HEK293 (cell line): Measurements from ENCODE around the gene GPR17.

Source experiments
- CTCF ChIA-PET: fragments of 350-600 bp; formaldehyde crosslinking; extraction: SDS; loops from one replicate; lab custom pipeline; 2021; ENCODE audit warnings: antibody characterized with exemption; lab: Yijun Ruan, JAX
- POLR2A ChIA-PET: fragments of 300-600 bp; formaldehyde crosslinking; extraction: SDS; loops from one replicate; lab custom pipeline; 2020; ENCODE audit warnings: antibody characterized with exemption, inconsistent platforms; lab: Yijun Ruan, JAX
- H3K27ac ChIP-seq: fragments of 200-500 bp; sonication (Bioruptor generic); 2 replicates; pipeline ENCODE4 v1.5.1; 2014; ENCODE audit warnings: low read depth, low read length, control low read depth, inconsistent platforms; ENCODE audit errors: extremely low read depth
- H3K36me3 ChIP-seq, 2 experiments: fragments of 200-500 bp in 1 of 2; sonication (Bioruptor generic) in 1 of 2; 1 replicate in 1 of 2; 2 replicates in 1 of 2; pipeline ENCODE4 v1.5.1; 2014 to 2017; ENCODE audit warnings: inconsistent platforms in 2 of 2, low read length in 2 of 2; ENCODE audit not compliant: control insufficient read depth in 2 of 2, insufficient read depth in 1 of 2
- H3K4me1 ChIP-seq: fragments of 200-500 bp; sonication (Bioruptor generic); 2 replicates; pipeline ENCODE4 v1.5.1; 2014; ENCODE audit warnings: mild to moderate bottlenecking, low read length, inconsistent platforms; ENCODE audit not compliant: control insufficient read depth, insufficient read depth
- H3K4me3 ChIP-seq: 2 replicates; pipeline ENCODE4 v1.5.1; 2011; ENCODE audit warnings: low read depth, mild to moderate bottlenecking, control low read depth, low read length, moderate library complexity
- H3K9me3 ChIP-seq: fragments of 200-500 bp; sonication (Bioruptor generic); 2 replicates; pipeline ENCODE4 v1.5.1; 2014; ENCODE audit warnings: low read depth, low read length, inconsistent platforms; ENCODE audit not compliant: control insufficient read depth, insufficient read depth
- BCL11B ChIP-seq: fragments of 450-650 bp; formaldehyde crosslinking; IDR thresholded peaks from 2 replicates; pipeline ENCODE4 v1.5.1; 2016; ENCODE audit warnings: low read depth, missing biosample characterization, missing genetic modification characterization
- GLI4 ChIP-seq: fragments of 450-650 bp; formaldehyde crosslinking; IDR thresholded peaks from 2 replicates; pipeline ENCODE4 v1.5.1; 2016; ENCODE audit warnings: missing biosample characterization, missing genetic modification characterization
- KLF10 ChIP-seq: fragments of 450-650 bp; IDR thresholded peaks from 2 replicates; pipeline ENCODE4 v1.5.1; 2018; ENCODE audit warnings: missing biosample characterization, mild to moderate bottlenecking, missing genetic modification characterization
- KLF7 ChIP-seq: fragments of 450-650 bp; formaldehyde crosslinking; IDR thresholded peaks from 2 replicates; pipeline ENCODE4 v1.5.1; 2016; ENCODE audit warnings: missing biosample characterization, missing genetic modification characterization, borderline replicate concordance
- SCRT1 ChIP-seq: fragments of 450-650 bp; formaldehyde crosslinking; IDR thresholded peaks from 2 replicates; pipeline ENCODE4 v1.5.1; 2016; ENCODE audit warnings: missing biosample characterization, missing genetic modification characterization, borderline replicate concordance
- ZBTB10 ChIP-seq: fragments of 450-650 bp; formaldehyde crosslinking; IDR thresholded peaks from 2 replicates; pipeline ENCODE4 v1.5.1; 2016; ENCODE audit warnings: missing biosample characterization, missing genetic modification characterization
- ZBTB17 ChIP-seq: fragments of 450-650 bp; formaldehyde crosslinking; IDR thresholded peaks from 2 replicates; pipeline ENCODE4 v1.5.1; 2016; ENCODE audit warnings: missing biosample characterization, missing genetic modification characterization
- ZFP37 ChIP-seq: fragments of 450-650 bp; formaldehyde crosslinking; IDR thresholded peaks from 2 replicates; pipeline ENCODE4 v1.5.1; 2016; ENCODE audit warnings: missing biosample characterization, missing genetic modification characterization
- ZFP41 ChIP-seq: fragments of 450-650 bp; formaldehyde crosslinking; IDR thresholded peaks from 2 replicates; pipeline ENCODE4 v1.5.1; 2016; ENCODE audit warnings: missing biosample characterization, missing genetic modification characterization, borderline replicate concordance
- ZIC2 ChIP-seq: fragments of 450-650 bp; formaldehyde crosslinking; IDR thresholded peaks from 2 replicates; pipeline ENCODE4 v1.5.1; 2016; ENCODE audit warnings: missing biosample characterization, missing genetic modification characterization
- ZNF148 ChIP-seq: fragments of 450-650 bp; formaldehyde crosslinking; IDR thresholded peaks from 2 replicates; pipeline ENCODE4 v1.5.0; 2017; ENCODE audit warnings: missing biosample characterization, missing genetic modification characterization, borderline replicate concordance
- ZNF175 ChIP-seq: fragments of 450-650 bp; formaldehyde crosslinking; IDR thresholded peaks from 2 replicates; pipeline ENCODE4 v1.5.1; 2016; ENCODE audit warnings: missing biosample characterization, missing genetic modification characterization
- ZNF2 ChIP-seq: fragments of 450-650 bp; formaldehyde crosslinking; IDR thresholded peaks from 2 replicates; pipeline ENCODE4 v1.5.1; 2016; ENCODE audit warnings: missing biosample characterization, missing genetic modification characterization
- ZNF26 ChIP-seq: fragments of 450-650 bp; formaldehyde crosslinking; IDR thresholded peaks from 2 replicates; pipeline ENCODE4 v1.5.1; 2016; ENCODE audit warnings: missing biosample characterization, missing genetic modification characterization
- ZNF324 ChIP-seq: fragments of 450-650 bp; formaldehyde crosslinking; IDR thresholded peaks from 2 replicates; pipeline ENCODE4 v1.5.1; 2016; ENCODE audit warnings: missing biosample characterization, missing genetic modification characterization
- ZNF423 ChIP-seq: fragments of 450-650 bp; formaldehyde crosslinking; IDR thresholded peaks from 2 replicates; pipeline ENCODE4 v1.5.1; 2016; ENCODE audit warnings: missing biosample characterization, missing genetic modification characterization
- ZNF433 ChIP-seq: fragments of 450-650 bp; formaldehyde crosslinking; IDR thresholded peaks from 2 replicates; pipeline ENCODE4 v1.5.1; 2016; ENCODE audit warnings: missing biosample characterization, missing genetic modification characterization, low read depth
- ZNF449 ChIP-seq: fragments of 450-650 bp; formaldehyde crosslinking; IDR thresholded peaks from 2 replicates; pipeline ENCODE4 v1.5.1; 2017; ENCODE audit warnings: missing biosample characterization, mild to moderate bottlenecking, missing genetic modification characterization, moderate library complexity
- ZNF513 ChIP-seq: fragments of 450-650 bp; IDR thresholded peaks from 2 replicates; pipeline ENCODE4 v1.5.1; 2018; ENCODE audit warnings: missing biosample characterization, missing genetic modification characterization
- ZNF776 ChIP-seq: fragments of 450-650 bp; formaldehyde crosslinking; IDR thresholded peaks from 2 replicates; pipeline ENCODE4 v1.5.0; 2017; ENCODE audit warnings: missing biosample characterization, missing genetic modification characterization, borderline replicate concordance
- ZNF777 ChIP-seq: fragments of 450-650 bp; formaldehyde crosslinking; IDR thresholded peaks from 2 replicates; pipeline ENCODE4 v1.5.1; 2017; ENCODE audit warnings: missing biosample characterization, missing genetic modification characterization, borderline replicate concordance
- ZSCAN16 ChIP-seq: fragments of 450-650 bp; formaldehyde crosslinking; IDR thresholded peaks from 2 replicates; pipeline ENCODE4 v1.5.1; 2016; ENCODE audit warnings: missing biosample characterization, missing genetic modification characterization

GPR17 gene

GRCh38 chr2:127611076-127611925, 34.7 kb upstream of the GPR17 start (continued):
- TF ChIP-seq ZNF148 (no peak), ZFP41 (tag by site-specific recombination) (no peak), KLF7 (tag by site-specific recombination) (no peak), SCRT1 (no peak), ZNF433 (tag by site-specific recombination) (no peak), ZBTB17 (tag by site-specific recombination) (no peak), BCL11B (tag by site-specific recombination) (no peak)

GRCh38 chr2:127612111-127612822, 33.7 kb upstream of the GPR17 start:
- peaks cover 3% of the 10 kb centered on the region; the same call in 1 of the 2 replicates for H3K9me3 ChIP-seq
- CTCF ChIA-PET: no interaction called here
- no peaks in the 10 kb centered on the region for H3K36me3 ChIP-seq
- POLR2A ChIA-PET: no interaction called here
- no peaks in the 10 kb centered on the region for H3K4me1 ChIP-seq
- no peak for TF ChIP-seq ZIC2
- TF ChIP-seq ZNF777: no peak
- TF ChIP-seq ZNF513: no peak
- no peak for TF ChIP-seq ZSCAN16 (tag by site-specific recombination)
- TF ChIP-seq KLF10 (tag by site-specific recombination): no peak
- TF ChIP-seq GLI4 (tag by site-specific recombination): no peak
- TF ChIP-seq ZNF776: no peak
- no peak for TF ChIP-seq ZNF175 (tag by site-specific recombination)
- no peak overlapping the region for H3K4me3 ChIP-seq
- no peak overlapping the region for H3K27ac ChIP-seq

- Histone ChIP-seq H3K27ac (no peak overlapping the region), H3K4me3 (no peak overlapping the region), H3K4me1 (no peaks in the 10 kb centered on the region), H3K36me3 (no peaks in the 10 kb centered on the region), H3K9me3 (peaks cover 3% of the 10 kb centered on the region; the same call in 1 of the 2 replicates)
- POLR2A ChIA-PET: no interaction called here
- CTCF ChIA-PET: interaction anchor here (0.9 to 1.0 kb wide), 2 partner anchors 22 to 23 kb away, joined by 3 to 5 read pairs; no protein-coding TSS in a partner anchor
- TF ChIP-seq ZFP37 (tag by site-specific recombination) (no peak), ZNF2 (no peak), ZNF449 (tag by site-specific recombination) (no peak), ZNF423 (tag by site-specific recombination) (no peak), ZBTB10 (tag by site-specific recombination) (no peak), ZNF324 (tag by site-specific recombination) (no peak), ZNF26 (tag by site-specific recombination) (no peak)
These were observed 31.7 kb upstream of the GPR17 start for GRCh38 chr2:127614246-127614645.
